DMS153 (cell line): ENCODE results near the gene APP.
"Not testable (repeated sequence)": the region's sequence is repeated elsewhere in the genome, so short reads cannot be mapped to it uniquely, and the experiment has no call there.

ENCODE experiments used
- DNase-seq: peaks from one replicate; lab custom pipeline; 2025; lab: John Stamatoyannopoulos, UW

APP gene

GRCh38 chr21:26097475-26097874 is 73.1 kb downstream of the APP start:
- DNase-seq, result no peak

- no peak for DNase-seq
These were observed 73.8 kb downstream of the APP start for GRCh38 chr21:26096494-26097371.

DNA sequence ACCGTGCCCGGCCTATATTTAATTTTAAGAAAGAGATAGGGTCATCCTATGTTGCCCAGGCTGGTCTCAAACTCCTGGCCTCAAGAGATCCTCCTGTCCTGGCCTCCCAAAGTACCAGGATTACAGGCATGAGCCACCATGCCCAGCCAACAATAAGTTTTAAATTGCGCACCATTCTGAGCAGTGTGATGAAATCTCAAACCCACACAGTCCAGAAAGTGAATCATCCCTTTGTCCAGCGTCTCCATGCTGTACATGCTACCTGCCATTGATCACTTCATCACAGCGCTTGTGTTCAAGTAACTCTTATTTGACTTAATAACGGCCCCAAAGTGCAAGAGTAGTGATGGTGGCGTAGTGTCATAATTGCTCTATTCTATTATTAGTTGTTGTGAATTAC is 75.4 kb downstream of the APP start:
- no peak for DNase-seq

DNA sequence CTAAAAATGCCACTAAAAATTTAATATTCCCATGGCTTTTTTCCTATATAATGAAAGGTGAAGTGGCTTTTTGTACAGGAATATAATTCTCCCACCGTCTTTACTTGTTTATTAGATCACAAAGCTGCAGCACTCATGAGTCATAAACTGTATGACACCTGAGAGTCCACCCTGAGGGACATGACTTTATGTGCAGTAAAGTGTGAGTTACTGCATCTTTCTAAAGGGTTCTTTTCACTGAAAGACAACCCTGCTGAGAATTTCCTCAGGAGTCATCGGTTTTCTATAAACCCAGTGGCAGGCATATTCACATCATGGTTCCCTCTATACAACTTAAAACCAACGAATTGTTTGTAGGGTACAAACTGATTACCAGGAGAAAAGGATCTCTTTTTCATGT is 77.4 kb downstream of the APP start:
- no peak for DNase-seq

DNA sequence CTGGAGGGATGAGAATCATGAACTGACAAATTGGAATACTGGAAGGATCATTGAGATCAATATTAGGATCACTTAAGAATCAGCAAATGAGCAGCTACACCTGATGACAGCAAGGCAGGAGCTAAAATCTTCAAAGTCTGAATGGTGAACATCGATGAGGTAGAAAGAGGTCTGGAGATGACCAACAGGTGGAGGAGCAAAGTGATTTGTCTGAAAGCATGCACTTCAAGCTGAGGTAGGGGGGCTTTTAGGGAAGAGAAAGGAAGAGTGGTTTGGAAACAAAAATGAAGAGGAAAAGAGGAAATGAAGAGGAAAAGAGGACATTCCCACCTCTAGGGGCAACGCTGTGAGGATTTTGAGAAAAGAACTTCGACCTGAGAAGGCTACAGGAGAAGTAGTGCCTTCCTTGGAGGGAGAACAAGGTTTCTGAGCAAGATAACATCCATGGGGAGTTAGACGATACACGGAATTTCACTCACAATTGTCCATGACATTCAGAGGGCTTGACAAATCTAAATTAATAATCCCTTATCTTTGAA is 79.0 kb downstream of the APP start:
- DNase-seq, result no peak

- DNase-seq, result no peak
These were observed 80.8 kb downstream of the APP start for GRCh38 chr21:26089730-26090129.

DNA sequence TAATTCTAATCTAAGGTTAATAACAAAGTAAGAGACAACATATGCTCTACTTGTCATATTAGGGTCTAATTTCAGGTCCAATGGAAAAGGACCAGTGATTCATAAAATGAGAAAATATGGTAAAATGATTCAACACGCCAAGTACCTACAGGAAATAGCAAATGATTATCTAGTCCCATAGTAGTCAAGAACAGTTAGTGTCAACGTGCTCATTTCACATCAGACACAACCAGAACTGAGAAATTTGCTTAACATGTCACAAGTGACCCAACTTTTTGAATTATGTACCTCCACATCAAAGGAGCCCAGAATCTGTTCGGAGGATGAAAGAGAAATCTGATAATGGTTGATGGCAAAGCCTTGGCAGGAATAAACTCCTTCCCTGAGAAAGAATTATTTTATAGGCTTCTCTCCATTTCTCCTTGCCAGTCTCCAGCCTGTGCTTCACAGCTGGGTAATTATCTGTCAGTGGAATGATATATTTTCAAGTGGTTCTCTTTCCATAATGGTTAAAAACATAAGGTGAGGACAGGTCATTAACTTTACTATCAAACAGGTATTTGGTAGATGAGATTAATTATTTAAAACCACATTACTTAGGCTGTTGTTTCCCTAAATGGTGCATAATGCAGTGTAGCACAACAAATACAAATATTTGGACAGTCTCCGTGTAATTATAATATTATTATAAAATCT is 83.2 kb downstream of the APP start:
- no peak for DNase-seq

- DNase-seq, result no peak
These were observed 84.7 kb downstream of the APP start for GRCh38 chr21:26085882-26086281.

- no peak for DNase-seq
These were observed 85.4 kb downstream of the APP start for GRCh38 chr21:26085127-26085526.

- DNase-seq, result no peak
These were observed 88.0 kb downstream of the APP start for GRCh38 chr21:26082549-26082948.

- not testable (repeated sequence) for DNase-seq
These were observed 89.3 kb downstream of the APP start for GRCh38 chr21:26081175-26081760.

GRCh38 chr21:26080211-26080610 is 90.4 kb downstream of the APP start:
- DNase-seq, result no peak

DNA sequence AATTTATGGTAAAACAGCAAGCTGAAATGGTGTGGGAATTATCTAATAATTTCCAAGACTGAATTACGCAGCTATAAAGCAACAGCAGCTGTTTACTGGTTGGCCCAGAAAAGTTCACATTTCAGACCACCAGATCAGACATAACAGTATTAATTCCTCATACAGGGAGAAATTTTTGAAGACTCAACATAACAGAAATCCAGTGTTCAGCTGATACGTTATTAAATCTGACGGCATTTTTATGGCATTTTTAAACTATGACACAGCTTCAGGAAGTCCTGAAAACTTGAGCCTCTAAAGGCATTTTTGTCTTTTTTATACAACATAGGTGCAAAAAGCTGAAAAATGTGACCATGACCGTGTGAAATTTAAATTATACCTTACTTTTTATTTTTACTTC is 91.2 kb downstream of the APP start:
- no peak for DNase-seq

DNA sequence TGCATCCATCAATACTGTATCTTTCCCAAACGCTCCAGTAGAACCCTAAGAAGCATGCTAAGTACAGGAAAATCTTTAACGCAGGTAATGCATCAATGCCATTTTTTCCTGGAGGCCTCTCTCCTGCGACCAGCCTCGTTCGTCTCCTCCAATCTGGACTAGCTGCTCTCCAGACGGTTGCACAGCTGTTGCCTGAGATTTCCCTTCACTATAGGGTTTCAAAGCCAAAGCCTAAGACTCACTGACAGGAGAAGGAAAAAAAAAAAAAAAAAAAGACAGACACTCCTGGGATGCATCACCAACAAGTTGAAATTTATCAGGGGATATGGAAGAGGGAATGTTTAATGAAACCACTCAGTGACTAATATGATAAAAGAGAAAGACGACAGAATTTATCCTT is 93.0 kb downstream of the APP start:
- no peak for DNase-seq

- no peak for DNase-seq
These were observed 97.6 kb downstream of the APP start for GRCh38 chr21:26072666-26073615.

DNA sequence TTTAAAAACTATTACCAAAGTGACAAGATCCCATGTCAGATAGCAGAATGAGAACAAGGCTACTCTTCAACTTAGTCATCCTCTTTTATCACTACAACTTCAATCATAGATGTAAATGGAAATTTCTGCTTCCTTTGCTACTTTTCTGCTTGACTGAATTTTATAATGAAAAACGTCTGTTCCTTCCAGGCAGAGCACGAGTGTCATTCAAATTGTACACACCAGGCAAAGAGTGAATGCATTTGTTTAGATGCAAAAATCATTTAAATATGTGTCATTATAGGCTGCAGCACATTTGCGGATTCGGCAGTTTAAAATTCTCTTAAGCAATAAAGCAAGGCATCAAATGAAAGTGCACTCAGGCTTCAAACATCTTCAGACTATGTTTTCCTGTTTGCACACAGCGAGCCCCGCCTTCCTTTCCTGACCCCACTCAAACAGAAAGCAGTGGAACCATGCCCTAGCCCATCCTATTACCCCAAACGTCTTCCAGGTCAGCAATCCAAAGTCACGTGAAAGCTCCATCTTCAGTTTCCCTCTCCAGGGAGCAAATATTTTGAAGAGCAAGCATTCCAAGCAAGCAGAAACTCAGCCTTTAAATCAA is 99.6 kb downstream of the APP start:
- DNase-seq, result no peak

DNA sequence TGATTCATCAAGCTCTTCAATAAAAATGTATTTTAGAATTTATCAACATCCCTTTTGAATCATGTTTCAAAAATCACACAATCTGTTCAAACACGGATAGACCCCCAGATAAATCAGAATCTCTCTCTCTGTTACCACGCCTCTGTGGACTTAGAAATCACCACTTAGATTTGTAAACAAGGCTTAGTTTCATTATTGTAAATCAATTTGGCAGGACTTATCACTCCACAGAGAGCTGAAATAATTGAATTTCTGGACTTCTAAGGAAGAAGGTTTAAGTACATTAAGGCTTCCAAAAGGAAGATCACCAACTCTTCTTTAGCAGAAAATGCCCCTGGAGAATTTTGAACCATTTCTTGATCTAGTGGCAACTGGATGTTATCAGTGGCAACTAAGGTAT is 100.4 kb downstream of the APP start:
- DNase-seq, result no peak

GRCh38 chr21:26068776-26069175 is 101.8 kb downstream of the APP start:
- DNase-seq, result no peak

DNA sequence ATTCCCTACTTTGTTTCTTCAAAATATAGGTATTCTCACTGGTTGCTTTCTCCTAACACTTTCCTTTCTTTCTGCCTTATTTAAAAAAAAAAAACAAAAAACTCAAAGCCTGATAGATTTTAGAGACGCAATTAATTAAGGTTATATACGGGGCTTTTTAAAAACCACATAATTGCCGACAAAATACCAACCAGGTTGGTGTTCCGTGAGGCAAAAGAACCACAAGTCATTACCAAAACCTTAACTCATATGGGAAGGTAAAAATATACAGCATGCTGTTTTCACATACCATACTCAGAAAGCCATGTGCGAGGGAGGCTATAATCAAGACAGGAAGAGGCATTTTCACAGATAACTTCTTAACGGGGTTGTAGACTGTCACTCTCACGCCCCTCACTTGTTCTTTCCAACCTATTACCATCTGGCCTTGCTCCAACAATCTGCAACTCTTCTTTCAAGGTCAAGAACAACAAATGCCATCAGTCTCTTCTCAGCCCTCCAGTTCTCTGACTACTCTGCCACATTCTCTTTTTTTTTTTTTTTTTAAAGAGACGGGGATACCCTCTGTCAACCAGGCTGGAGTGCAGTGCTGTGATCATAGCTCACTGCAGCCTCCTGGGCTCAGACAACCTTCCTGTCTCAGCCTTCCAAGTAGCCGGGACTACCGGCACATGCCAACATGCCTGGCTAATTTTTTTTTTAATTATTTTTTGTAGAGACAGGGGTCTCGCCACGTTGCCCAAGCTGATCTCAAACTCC is 102.6 kb downstream of the APP start:
- no peak for DNase-seq

GRCh38 chr21:26064506-26064905 is 106.1 kb downstream of the APP start:
- DNase-seq, result no peak

- no peak for DNase-seq
These were observed 109.1 kb downstream of the APP start for GRCh38 chr21:26061437-26061836.
